IMR-90 (cell line): ENCODE measurements around the gene GRIA4.

Experiments
- MXI1 ChIP-seq: IDR thresholded peaks from 2 replicates; pipeline ENCODE4 v1.6.1; 2012; ENCODE audit warnings: low read depth, mild to moderate bottlenecking, low read length, moderate library complexity, borderline replicate concordance
- POLR2A ChIP-seq: IDR thresholded peaks from 2 replicates; pipeline ENCODE4 v1.6.1; 2012; ENCODE audit warnings: mild to moderate bottlenecking, low read depth, low read length

DNA sequence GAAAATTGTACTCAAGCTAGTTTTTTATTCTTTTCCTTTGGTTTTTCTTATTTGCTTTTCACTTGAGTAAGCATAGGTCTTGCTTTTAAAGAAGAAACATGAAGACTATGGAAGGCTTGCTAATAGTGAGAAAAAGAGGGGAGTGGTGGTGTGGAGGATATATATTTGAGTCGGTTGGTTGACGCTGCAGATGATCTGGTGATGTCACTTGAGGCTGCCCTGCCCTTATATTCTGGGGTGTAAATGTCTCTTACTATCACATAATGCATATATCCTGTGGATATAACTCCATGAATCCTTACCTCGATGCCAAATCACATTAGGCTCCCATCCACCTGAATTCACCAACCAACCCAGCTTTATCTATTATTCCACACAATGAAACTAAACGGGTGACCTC lies 2.9 kb downstream of the GRIA4 start:
- TF ChIP-seq POLR2A (no peak), MXI1 (no peak)
